ENCODE measurements around the gene MB21D2.
"Not testable (repeated sequence)": the region's sequence is repeated elsewhere in the genome, so short reads cannot be mapped to it uniquely, and the experiment has no call there.

MB21D2 gene

DNA sequence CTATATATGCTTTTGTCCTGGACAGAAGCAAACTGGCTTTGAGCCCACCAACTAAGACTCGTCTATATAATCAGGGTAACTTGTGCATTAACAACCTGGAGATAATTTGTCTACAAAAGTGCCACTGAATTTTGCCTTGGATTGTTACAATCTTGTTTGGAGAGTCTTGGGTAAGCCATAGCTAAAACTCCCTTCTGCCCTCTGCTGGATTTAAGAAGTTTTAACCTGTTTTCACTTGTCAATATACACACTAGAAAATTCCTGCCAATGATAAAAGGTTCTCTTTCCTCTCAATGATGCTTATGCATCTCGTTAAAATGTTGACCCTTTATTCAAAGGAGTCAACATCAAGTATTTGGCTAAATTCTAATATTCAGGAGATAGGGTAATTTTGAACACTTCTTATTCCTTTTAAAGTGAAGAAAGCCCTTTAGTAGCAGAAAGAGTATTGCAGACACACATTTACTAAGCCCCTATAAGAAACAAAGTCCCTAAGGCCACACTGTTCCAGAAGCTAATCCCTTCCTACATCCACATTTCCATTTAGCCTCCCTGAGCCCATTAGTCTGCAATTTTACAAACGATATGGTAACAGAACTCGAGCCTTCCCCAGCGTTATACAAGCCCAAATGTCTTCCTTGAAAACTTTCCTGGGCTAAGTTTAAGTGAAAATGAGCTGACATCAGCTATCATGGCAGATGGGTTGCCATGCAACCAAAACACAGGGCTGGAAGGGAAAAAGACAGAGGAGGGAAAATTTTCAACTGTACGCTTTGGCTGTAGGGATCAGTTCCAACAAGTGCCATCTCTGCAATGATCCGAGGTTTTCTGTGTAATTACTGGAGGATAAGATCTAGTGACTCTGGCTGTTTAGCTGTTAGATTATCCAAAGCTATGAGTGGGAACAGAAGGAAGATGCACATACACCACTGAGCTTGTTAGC is 114.4 kb downstream of the MB21D2 start:
- DNase-seq (ENCODE audit: low read depth in 2 of 2) = no peak

DNA sequence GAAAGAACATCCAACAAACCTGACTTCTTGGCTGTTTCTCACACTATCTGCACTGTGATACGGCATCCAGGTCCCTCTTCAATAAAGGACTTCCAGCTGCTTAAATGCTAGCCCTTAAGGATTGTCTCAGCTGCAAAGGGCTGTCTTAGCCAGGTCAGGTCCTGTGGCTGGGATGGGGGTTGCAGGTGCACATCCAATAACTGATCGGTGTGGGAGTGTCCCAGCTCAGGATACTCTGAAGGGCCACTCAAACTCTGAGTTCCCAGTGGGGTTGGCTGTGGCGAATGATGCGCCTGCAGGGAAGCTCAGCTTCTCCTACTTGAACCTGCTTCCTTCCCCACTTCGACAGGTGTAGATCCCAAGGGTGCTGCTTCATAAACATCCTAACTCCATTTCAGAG is 115.7 kb downstream of the MB21D2 start:
- DNase-seq (ENCODE audit: low read depth in 2 of 2) = no peak

- no peak for DNase-seq (ENCODE audit: low read depth in 2 of 2)
These were observed 117.9 kb downstream of the MB21D2 start for GRCh38 chr3:192799721-192800120.

DNA sequence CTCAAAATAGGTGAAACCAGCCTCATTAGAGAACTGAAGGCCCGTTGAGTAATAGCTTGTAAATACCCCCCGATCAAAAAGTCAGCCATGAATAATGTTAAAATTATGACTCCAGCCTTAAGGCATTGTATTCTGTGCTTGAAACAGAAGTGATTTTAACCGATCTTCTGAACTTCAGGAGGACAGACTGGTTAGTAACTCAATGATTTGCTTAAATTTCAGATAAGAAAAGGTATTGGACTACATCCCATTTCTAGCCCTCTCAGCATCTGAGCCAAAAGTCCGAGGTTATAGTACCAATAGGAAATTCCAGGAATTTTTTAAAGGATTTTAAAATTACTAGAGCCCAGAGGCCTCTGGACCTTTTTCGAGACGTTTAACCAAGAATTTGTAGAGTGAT is 122.6 kb downstream of the MB21D2 start:
- no peak for DNase-seq (ENCODE audit: low read depth in 2 of 2)

DNA sequence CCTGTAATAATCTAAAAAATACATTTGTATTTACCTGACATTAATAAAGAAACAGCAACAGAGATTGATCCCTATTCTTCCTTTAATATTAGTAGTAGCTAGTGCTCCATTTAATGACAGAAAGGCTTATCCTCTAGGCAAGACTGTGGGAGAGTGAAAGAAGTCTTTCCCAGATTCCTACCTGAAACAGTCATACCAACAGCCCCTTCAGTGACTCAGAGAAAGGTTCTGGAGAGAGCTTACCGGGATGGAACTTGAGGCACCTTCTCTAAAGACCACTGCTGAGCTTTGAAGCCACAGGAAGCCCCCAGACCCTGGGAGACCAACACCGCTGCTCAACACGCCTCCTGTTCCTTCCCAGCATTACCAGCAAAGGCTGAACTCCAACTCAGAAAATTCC is 123.4 kb downstream of the MB21D2 start:
- DNase-seq (ENCODE audit: low read depth in 2 of 2) = no peak

GRCh38 chr3:192788816-192789515 is 128.7 kb downstream of the MB21D2 start:
- not testable (repeated sequence) for DNase-seq (ENCODE audit: low read depth in 2 of 2)

- no peak for DNase-seq (ENCODE audit: low read depth in 2 of 2)
These were observed 139.1 kb downstream of the MB21D2 start for GRCh38 chr3:192778508-192778907.

- DNase-seq (ENCODE audit: low read depth in 2 of 2) = not testable (repeated sequence)
These were observed 143.3 kb downstream of the MB21D2 start for GRCh38 chr3:192774341-192774740.

- no peak for DNase-seq (ENCODE audit: low read depth in 2 of 2)
These were observed 145.3 kb downstream of the MB21D2 start for GRCh38 chr3:192772240-192772894.

GRCh38 chr3:192758654-192759053 is 159.0 kb downstream of the MB21D2 start:
- no peak for DNase-seq (ENCODE audit: low read depth in 2 of 2)

- no peak for DNase-seq (ENCODE audit: low read depth in 2 of 2)
These were observed 166.5 kb downstream of the MB21D2 start for GRCh38 chr3:192751148-192751547.

DNA sequence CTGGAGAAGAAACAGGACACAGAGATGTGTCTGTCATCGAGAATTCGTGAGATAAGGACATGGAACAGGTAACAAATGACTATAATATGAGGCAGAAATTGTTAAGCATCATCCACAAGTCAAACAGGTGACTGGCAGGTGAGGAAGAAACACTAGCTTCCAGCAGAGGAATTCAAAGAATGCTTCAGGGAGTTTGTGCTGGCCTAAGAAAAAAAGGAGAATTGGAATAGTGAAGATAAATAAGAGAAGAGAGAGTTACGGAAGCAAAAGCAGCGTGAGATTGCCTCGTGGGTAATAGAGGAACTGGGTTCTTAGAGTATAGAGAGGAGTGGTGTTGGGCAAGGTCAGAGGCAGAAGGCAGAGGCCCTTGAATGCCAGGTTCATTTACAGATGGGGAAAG is 167.5 kb downstream of the MB21D2 start:
- no peak for DNase-seq (ENCODE audit: low read depth in 2 of 2)

DNA sequence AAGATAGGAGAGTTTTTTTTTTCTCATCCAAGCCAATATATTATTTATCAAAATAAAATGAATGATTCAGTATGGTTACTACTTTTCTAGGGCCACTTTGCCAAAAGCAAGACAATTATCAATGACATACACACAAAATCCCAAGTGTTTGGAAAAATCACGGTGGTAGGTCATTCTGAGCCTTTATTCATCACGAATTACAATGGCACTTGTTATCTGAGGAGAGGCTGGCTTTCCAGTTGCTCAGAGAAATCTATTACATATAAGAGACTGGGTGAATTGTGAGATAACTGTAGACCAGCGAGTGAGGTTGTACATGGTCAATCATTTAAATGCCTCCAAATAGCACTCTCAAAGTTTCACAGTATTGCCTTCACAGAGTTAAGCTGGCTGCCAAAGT is 169.9 kb downstream of the MB21D2 start:
- no peak for DNase-seq (ENCODE audit: low read depth in 2 of 2)

GRCh38 chr3:192747145-192747544 is 170.5 kb downstream of the MB21D2 start:
- no peak for DNase-seq (ENCODE audit: low read depth in 2 of 2)
